GM12874 (cell line): Measurements from ENCODE around the gene SLC46A3.

ENCODE experiments used
- TF ChIP-seq, protein P1 (sequence below): IDR thresholded peaks from 2 replicates; pipeline ENCODE4 v1.5.1; 2011; ENCODE audit warnings: low read depth, mild to moderate bottlenecking, control low read depth, low read length, moderate library complexity; ENCODE audit not compliant: insufficient read depth

Gene SLC46A3

GRCh38 chr13:28697441-28697840, 21.3 kb downstream of the SLC46A3 start:
- TF ChIP-seq, protein P1, sequence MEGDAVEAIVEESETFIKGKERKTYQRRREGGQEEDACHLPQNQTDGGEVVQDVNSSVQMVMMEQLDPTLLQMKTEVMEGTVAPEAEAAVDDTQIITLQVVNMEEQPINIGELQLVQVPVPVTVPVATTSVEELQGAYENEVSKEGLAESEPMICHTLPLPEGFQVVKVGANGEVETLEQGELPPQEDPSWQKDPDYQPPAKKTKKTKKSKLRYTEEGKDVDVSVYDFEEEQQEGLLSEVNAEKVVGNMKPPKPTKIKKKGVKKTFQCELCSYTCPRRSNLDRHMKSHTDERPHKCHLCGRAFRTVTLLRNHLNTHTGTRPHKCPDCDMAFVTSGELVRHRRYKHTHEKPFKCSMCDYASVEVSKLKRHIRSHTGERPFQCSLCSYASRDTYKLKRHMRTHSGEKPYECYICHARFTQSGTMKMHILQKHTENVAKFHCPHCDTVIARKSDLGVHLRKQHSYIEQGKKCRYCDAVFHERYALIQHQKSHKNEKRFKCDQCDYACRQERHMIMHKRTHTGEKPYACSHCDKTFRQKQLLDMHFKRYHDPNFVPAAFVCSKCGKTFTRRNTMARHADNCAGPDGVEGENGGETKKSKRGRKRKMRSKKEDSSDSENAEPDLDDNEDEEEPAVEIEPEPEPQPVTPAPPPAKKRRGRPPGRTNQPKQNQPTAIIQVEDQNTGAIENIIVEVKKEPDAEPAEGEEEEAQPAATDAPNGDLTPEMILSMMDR, result no peak

DNA sequence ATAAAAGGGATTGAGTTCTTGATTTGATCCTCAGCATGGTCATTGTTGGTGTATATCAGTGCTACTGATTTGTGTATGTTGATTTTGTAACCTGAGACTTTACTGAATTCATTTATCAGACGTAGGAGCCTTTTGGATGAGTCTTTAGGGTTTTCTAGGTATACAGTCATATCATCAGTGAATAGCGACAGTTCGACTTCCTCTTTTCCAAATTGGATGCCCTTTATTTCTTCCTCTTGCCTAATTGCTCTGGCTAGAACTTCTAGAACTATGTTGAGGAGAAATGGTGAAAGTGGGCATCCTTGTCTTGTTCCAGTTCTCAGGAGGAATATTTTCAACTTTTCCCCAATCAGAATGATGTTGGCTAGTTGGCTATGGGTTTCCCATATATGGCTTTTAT, 32.9 kb downstream of the SLC46A3 start:
- TF ChIP-seq, protein P1, result no peak

DNA sequence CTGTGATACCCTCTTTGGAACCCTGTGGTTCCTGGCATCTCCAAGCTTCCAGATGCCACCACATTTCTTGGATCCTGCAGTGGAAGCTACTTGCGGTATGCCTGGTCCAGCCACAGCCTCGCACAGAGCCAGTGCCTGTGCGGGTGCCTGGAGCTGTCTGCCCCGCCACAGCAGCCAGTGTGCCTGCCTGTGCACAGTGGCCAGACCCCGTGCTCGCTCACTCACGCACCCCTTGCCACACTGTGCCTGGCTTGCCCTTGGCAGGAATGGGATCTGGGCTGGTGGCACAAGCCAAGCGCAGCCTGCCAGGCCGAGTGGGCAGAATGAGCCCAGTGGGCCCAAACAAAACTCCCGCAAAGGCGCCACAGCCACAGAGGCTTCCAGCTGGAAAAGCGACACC, 33.7 kb downstream of the SLC46A3 start:
- TF ChIP-seq, protein P1, result no peak

DNA sequence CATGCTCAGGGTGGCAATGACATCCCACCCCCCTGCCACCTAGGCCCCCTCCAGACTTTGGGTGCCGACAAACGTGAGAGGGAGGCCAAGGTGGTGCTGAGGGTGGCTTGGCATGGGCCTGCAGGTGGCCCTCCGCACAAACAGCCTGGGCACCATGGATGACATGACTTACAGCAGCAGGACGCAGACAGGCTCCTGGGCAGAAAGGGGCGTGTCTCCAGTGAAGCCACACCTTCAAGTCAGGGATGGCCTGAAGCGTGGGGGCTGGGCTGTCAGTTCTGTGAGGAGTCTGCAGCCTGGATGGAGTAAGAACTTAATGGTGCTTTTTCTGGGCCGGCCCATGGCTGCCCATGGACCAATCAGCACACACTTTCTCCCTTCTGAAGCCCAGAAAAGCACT, 34.5 kb downstream of the SLC46A3 start:
- TF ChIP-seq, protein P1, result no peak

- TF ChIP-seq, protein P1, result no peak
Observed at GRCh38 chr13:28680541-28680940, 38.2 kb downstream of the SLC46A3 start.

DNA sequence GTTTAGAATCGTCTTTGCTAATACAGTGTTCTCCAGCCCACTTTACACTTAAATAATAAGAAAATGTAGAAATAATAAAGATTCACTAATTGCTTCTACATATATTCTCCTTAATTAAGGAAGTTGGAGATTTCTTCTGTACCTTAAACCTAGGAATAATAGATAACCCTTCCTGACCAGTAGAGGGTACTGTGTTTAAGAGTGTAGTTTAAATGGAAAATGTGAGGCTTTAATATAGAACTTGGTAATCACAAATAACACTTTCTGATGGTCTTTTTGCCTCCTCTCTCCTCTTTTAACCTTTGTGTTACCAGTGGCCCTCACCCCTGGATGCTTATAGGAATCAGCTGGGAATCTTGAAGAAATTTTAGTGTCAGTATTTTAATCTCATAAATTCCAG, 39.1 kb downstream of the SLC46A3 start:
- TF ChIP-seq, protein P1, result no peak

DNA sequence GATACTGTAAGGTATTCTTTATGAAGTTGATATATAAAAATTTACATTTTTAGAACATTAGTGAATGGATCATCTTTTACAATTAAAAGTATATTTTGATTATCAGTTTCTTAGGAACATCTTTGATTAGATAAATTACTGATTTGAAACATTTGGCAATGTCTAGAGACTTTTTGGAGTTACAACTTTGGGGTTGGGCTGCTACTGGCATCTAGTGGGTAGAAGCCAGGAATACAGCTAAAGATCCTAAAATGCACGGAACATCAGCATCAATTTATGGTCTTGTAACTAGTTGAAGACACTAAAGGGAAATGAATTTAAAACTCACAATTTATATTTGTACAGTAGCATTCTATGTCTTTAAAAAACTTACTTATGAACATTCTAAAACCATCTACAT, 40.0 kb downstream of the SLC46A3 start:
- TF ChIP-seq, protein P1, result no peak
